LoVo (cell line): ENCODE results near the gene RHOC.

ENCODE experiments used
- DNase-seq: peaks from one replicate; pipeline ENCODE4 v3.0.0-alpha.2; 2016; ENCODE audit warnings: low spot score

RHOC gene

GRCh38 chr1:112701227-112702066 lies 5.5 kb downstream of the RHOC start:
- DNase-seq: no peak

- DNase-seq: peak; percentile 77
These were observed 6.4 kb downstream of the RHOC start for GRCh38 chr1:112700290-112701226.

GRCh38 chr1:112699425-112700144 lies 7.3 kb downstream of the RHOC start:
- no peak for DNase-seq

- peak; percentile 82 for DNase-seq
These were observed 8.3 kb downstream of the RHOC start for GRCh38 chr1:112698366-112699310.

GRCh38 chr1:112697781-112698201 lies 9.1 kb downstream of the RHOC start:
- DNase-seq: no peak

- no peak for DNase-seq
These were observed 10.2 kb downstream of the RHOC start for GRCh38 chr1:112696578-112697314.

GRCh38 chr1:112695276-112695675 lies 11.7 kb downstream of the RHOC start:
- no peak for DNase-seq

- no peak for DNase-seq
These were observed 12.5 kb downstream of the RHOC start for GRCh38 chr1:112694363-112694929.

GRCh38 chr1:112693821-112694220 lies 13.1 kb downstream of the RHOC start:
- DNase-seq: no peak

- DNase-seq: no peak
These were observed 14.2 kb downstream of the RHOC start for GRCh38 chr1:112692681-112693080.

- no peak for DNase-seq
These were observed 17.1 kb downstream of the RHOC start for GRCh38 chr1:112689842-112690237.

- no peak for DNase-seq
These were observed 17.6 kb downstream of the RHOC start for GRCh38 chr1:112689196-112689841.

- DNase-seq: no peak
These were observed 18.1 kb downstream of the RHOC start for GRCh38 chr1:112688781-112689193.

- DNase-seq: no peak
These were observed 19.0 kb downstream of the RHOC start for GRCh38 chr1:112687785-112688496.

GRCh38 chr1:112687361-112687760 lies 19.6 kb downstream of the RHOC start:
- DNase-seq: no peak

GRCh38 chr1:112686835-112687234 lies 20.1 kb downstream of the RHOC start:
- DNase-seq: no peak

- no peak for DNase-seq
These were observed 20.5 kb downstream of the RHOC start for GRCh38 chr1:112686417-112686816.

- DNase-seq: no peak
These were observed 21.0 kb downstream of the RHOC start for GRCh38 chr1:112685913-112686312.

- DNase-seq: no peak
These were observed 28.3 kb downstream of the RHOC start for GRCh38 chr1:112678605-112679004.
